ENCODE data around the gene SLC13A1.

- TF ChIP-seq CTCF (IDR thresholded peaks at IDR 0.05) (no peak), EP300 (IDR thresholded peaks at IDR 0.05) (no peak)
These were observed 65.8 kb downstream of the SLC13A1 start for GRCh38 chr7:123133924-123134323.
